HepG2 (cell line): ENCODE data around the gene KIF1B. TPM values are rescaled to one million over a fixed set of nuclear protein-coding genes. Genes with fewer than 3 reads are reported as not detected.
A peak's percentile ranks its signal among the peaks of the same experiment; 100 is the strongest.

Experiments
- KDM5B ChIP-seq: sonication (generic); formaldehyde crosslinking; IDR thresholded peaks from 2 replicates; pipeline ENCODE4 v1.4.0; 2020; ENCODE audit warnings: missing genetic modification reagents, mild to moderate bottlenecking, borderline replicate concordance
- MBD4 ChIP-seq: IDR thresholded peaks from 2 replicates; pipeline ENCODE4 v1.6.1; 2012; ENCODE audit warnings: low read length, inconsistent platforms, borderline replicate concordance
- MED13 ChIP-seq: sonication (generic); formaldehyde crosslinking; IDR thresholded peaks from 2 replicates; pipeline ENCODE4 v1.5.0; 2020; ENCODE audit warnings: missing genetic modification reagents
- PATZ1 ChIP-seq: sonication (generic); formaldehyde crosslinking; IDR thresholded peaks from 2 replicates; pipeline ENCODE4 v1.4.0; 2020; ENCODE audit warnings: missing genetic modification reagents
- RAD51 ChIP-seq: fragments of 450-650 bp; IDR thresholded peaks from 2 replicates; pipeline ENCODE4 v1.6.1; 2016; ENCODE audit warnings: borderline replicate concordance
- RBM22 ChIP-seq: fragments of 200-400 bp; formaldehyde crosslinking; optimal IDR thresholded peaks from 2 replicates; pipeline ENCODE3; 2017; ENCODE audit warnings: mild to moderate bottlenecking, low read length, moderate library complexity
- RNF2 ChIP-seq: fragments of 450-650 bp; conservative IDR thresholded peaks from 2 replicates; pipeline ENCODE4 v1.6.1; 2016; ENCODE audit warnings: low read depth
- SMAD3 ChIP-seq: sonication (generic); formaldehyde crosslinking; IDR thresholded peaks from 2 replicates; pipeline ENCODE4 v1.4.0; 2020; ENCODE audit warnings: missing genetic modification reagents
- THRA ChIP-seq: sonication (generic); formaldehyde crosslinking; IDR thresholded peaks from 2 replicates; pipeline ENCODE4 v1.4.0; 2020; ENCODE audit warnings: missing genetic modification reagents, borderline replicate concordance
- ZNF160 ChIP-seq: sonication (generic); formaldehyde crosslinking; IDR thresholded peaks from 2 replicates; pipeline ENCODE4 v1.8.0; 2022; ENCODE audit warnings: mild to moderate bottlenecking, inconsistent platforms, missing genetic modification reagents
- ZNF253 ChIP-seq: sonication (generic); formaldehyde crosslinking; IDR thresholded peaks from 2 replicates; pipeline ENCODE4 v1.8.0; 2022; ENCODE audit warnings: mild to moderate bottlenecking, missing genetic modification reagents, borderline replicate concordance
- ZNF770 ChIP-seq: sonication (generic); formaldehyde crosslinking; IDR thresholded peaks from 2 replicates; pipeline ENCODE4 v1.5.0; 2020; ENCODE audit warnings: mild to moderate bottlenecking, missing genetic modification reagents
- polyA plus RNA-seq, 8 experiments: library from polyadenylated mRNA; depleted of rRNA in 3 of 8; stranded (reverse) in 7 of 8; unstranded in 1 of 8; fragments of >200 nt; fragmentation: Illumina TruSeq in 4 of 8; extraction: Trizol in 4 of 8; gene quantifications; 2 replicates each; pipeline versions ENCODE4 v1.2.1 to v1.2.3, GENCODE V29; 2011 to 2016; ENCODE audit warnings: low read depth in 4 of 8, missing spikeins in 1 of 8, mixed read lengths in 1 of 8; ENCODE audit not compliant: insufficient read depth in 1 of 8
- total RNA-seq, 5 experiments: library from RNA; depleted of rRNA; stranded (reverse); fragments of >200 nt; fragmentation: Illumina TruSeq; extraction: Trizol; gene quantifications; 2 replicates each; pipeline ENCODE4 v1.2.3, GENCODE V29; 2016; ENCODE audit warnings: low read depth in 1 of 5
- TF ChIP-seq, protein P1 (sequence below): conservative IDR thresholded peaks from 2 replicates; pipeline ENCODE4 v1.6.1; 2018; ENCODE audit warnings: missing genetic modification reagents
- TF ChIP-seq, protein P2 (sequence below): sonication (generic); formaldehyde crosslinking; IDR thresholded peaks from 2 replicates; pipeline ENCODE4 v1.9.0; 2022; ENCODE audit warnings: low read depth, missing genetic modification reagents
- TF ChIP-seq, protein P3 (sequence below): sonication (generic); formaldehyde crosslinking; IDR thresholded peaks from 2 replicates; pipeline ENCODE4 v1.5.1; 2020; ENCODE audit warnings: mild to moderate bottlenecking, missing genetic modification reagents, moderate library complexity

KIF1B gene
- total and polyA plus RNA-seq, 2 of the 13 experiments (the other 11 are each of a cell fraction or from before 2014, with no cell fraction given): 26.7 to 32.5 TPM

DNA sequence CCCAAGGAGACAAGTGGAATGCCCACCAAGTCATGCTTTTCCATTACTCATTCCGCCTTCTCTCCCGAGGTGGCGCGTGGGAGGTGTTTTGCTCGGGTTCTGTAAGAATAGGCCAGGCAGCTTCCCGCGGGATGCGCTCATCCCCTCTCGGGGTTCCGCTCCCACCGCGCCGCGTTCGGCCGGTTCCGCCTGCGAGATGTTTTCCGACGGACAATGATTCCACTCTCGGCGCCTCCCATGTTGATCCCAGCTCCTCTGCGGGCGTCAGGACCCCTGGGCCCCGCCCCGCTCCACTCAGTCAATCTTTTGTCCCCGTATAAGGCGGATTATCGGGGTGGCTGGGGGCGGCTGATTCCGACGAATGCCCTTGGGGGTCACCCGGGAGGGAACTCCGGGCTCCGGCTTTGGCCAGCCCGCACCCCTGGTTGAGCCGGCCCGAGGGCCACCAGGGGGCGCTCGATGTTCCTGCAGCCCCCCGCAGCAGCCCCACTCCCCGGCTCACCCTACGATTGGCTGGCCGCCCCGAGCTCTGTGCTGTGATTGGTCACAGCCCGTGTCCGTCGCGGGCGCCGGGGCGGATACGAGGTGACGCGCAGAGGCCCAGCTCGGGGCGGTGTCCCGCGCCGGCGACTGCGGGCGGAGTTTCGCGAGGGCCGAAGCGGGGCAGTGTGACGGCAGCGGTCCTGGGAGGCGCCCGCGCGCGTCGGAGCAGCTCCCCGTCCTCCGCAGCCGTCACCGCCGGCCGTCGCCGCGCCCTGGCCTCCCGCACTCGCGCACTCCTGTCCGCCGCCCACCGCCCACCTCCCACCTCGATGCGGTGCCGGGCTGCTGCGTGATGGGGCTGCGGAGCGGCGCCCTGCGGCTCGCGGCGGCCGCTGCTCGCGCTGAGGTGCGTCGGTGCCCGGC lies at the start of gene KIF1B (continued):
- TF ChIP-seq KDM5B (CRISPR knock-in tag) (peak; percentile 90; the same call in 1 of the 2 replicates), RAD51 (no peak), SMAD3 (no peak), ZNF253 (peak; percentile 58; the same call in 1 of the 2 replicates), RBM22 (no peak), ZNF160 (CRISPR knock-in tag) (peak; percentile 45), ZNF770 (peak; percentile 52; the same call in 1 of the 2 replicates), MED13 (CRISPR knock-in tag) (no peak), MBD4 (no peak), PATZ1 (CRISPR knock-in tag) (peak; percentile 87), THRA (no peak), RNF2 (no peak)
- TF ChIP-seq, protein P1, sequence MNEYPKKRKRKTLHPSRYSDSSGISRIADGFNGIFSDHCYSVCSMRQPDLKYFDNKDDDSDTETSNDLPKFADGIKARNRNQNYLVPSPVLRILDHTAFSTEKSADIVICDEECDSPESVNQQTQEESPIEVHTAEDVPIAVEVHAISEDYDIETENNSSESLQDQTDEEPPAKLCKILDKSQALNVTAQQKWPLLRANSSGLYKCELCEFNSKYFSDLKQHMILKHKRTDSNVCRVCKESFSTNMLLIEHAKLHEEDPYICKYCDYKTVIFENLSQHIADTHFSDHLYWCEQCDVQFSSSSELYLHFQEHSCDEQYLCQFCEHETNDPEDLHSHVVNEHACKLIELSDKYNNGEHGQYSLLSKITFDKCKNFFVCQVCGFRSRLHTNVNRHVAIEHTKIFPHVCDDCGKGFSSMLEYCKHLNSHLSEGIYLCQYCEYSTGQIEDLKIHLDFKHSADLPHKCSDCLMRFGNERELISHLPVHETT: 0 out of 2 replicates have a peak, but pooled peaks have one; percentile 48
- TF ChIP-seq, protein P2, sequence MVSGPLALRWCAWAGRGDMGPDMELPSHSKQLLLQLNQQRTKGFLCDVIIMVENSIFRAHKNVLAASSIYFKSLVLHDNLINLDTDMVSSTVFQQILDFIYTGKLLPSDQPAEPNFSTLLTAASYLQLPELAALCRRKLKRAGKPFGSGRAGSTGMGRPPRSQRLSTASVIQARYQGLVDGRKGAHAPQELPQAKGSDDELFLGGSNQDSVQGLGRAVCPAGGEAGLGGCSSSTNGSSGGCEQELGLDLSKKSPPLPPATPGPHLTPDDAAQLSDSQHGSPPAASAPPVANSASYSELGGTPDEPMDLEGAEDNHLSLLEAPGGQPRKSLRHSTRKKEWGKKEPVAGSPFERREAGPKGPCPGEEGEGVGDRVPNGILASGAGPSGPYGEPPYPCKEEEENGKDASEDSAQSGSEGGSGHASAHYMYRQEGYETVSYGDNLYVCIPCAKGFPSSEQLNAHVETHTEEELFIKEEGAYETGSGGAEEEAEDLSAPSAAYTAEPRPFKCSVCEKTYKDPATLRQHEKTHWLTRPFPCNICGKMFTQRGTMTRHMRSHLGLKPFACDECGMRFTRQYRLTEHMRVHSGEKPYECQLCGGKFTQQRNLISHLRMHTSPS (CRISPR knock-in tag): no peak; the same call in 1 of the 2 replicates
- TF ChIP-seq, protein P3, sequence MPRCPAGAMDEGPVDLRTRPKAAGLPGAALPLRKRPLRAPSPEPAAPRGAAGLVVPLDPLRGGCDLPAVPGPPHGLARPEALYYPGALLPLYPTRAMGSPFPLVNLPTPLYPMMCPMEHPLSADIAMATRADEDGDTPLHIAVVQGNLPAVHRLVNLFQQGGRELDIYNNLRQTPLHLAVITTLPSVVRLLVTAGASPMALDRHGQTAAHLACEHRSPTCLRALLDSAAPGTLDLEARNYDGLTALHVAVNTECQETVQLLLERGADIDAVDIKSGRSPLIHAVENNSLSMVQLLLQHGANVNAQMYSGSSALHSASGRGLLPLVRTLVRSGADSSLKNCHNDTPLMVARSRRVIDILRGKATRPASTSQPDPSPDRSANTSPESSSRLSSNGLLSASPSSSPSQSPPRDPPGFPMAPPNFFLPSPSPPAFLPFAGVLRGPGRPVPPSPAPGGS (CRISPR knock-in tag): peak; percentile 71; the same call in 1 of the 2 replicates
